ENCODE results near the gene TBC1D9B.

DNA sequence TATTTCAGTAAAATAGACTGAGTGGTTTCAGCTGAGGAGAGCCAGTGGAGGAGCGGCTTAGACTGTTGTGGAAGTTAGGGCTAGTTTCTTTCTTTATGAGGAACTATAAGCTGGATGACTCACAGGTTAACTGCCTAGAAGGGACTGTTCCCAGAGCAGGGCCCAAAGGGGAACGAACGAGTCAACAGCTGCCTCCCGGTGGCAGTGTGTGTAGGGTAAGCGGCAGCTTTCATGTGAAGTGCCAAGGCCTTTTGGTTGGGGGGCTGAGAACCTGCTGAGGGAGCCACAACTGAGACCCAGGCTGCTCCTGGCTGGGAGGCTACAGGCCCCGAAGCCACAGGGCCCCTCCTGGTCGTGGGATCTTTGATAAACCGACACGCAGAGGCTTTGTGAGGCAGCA is 80.0 kb downstream of the TBC1D9B start:
- TF ChIP-seq, protein P1, sequence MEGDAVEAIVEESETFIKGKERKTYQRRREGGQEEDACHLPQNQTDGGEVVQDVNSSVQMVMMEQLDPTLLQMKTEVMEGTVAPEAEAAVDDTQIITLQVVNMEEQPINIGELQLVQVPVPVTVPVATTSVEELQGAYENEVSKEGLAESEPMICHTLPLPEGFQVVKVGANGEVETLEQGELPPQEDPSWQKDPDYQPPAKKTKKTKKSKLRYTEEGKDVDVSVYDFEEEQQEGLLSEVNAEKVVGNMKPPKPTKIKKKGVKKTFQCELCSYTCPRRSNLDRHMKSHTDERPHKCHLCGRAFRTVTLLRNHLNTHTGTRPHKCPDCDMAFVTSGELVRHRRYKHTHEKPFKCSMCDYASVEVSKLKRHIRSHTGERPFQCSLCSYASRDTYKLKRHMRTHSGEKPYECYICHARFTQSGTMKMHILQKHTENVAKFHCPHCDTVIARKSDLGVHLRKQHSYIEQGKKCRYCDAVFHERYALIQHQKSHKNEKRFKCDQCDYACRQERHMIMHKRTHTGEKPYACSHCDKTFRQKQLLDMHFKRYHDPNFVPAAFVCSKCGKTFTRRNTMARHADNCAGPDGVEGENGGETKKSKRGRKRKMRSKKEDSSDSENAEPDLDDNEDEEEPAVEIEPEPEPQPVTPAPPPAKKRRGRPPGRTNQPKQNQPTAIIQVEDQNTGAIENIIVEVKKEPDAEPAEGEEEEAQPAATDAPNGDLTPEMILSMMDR (conservative IDR thresholded peaks at IDR 0.05 in 1 of 2, IDR thresholded peaks at IDR 0.05 in 1 of 2; ENCODE audit: extremely low read depth in 1 of 2, insufficient read depth in 1 of 2, low read depth in 1 of 2, low read length in 2 of 2) = no peak
- TF ChIP-seq EZH2 (IDR thresholded peaks at IDR 0.05; ENCODE audit: borderline replicate concordance, low read length) = no peak
